NCI-H526 (cell line): ENCODE measurements around the gene RBCK1.
"Not testable (repeated sequence)": the region's sequence is repeated elsewhere in the genome, so short reads cannot be mapped to it uniquely, and the experiment has no call there.

Experiments
- DNase-seq, 2 experiments: peaks; one replicate each; lab custom pipeline; 2025; lab: John Stamatoyannopoulos, UW

The RBCK1 gene

DNA sequence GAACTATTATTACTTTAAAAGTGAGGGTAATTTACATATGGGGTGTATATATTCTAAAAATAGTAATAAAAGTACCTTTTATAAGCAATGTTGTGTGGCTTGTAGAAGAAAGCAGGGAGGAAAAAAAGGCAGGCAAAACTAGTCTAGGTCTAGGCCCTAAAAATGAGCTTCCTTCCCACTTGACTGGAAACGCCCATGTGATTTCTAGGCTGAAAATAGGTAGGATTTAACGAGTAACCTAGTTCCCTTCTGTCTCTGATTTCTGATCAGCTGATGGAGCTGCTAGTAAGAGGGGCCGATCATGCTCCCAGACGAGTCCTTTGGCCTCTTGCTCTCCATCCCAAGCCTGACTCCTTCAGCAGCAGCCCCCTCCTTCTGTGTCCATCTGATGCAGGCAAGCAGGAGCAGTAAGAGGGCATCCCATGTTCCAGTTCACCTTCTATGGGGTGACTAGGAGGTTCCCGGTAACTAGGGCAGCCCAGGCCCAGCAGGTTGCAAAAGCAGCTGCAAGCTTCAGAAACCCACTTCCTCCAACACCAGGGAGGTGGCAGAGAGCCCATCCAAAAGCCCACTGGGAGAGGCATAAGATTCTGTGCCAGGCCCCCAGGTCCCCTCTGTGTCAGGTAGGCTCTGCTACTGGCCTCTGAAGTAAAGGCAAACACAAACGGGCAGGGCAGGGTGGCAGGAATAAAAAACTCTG lies 29.8 kb downstream of the RBCK1 start:
- no peak for DNase-seq

DNA sequence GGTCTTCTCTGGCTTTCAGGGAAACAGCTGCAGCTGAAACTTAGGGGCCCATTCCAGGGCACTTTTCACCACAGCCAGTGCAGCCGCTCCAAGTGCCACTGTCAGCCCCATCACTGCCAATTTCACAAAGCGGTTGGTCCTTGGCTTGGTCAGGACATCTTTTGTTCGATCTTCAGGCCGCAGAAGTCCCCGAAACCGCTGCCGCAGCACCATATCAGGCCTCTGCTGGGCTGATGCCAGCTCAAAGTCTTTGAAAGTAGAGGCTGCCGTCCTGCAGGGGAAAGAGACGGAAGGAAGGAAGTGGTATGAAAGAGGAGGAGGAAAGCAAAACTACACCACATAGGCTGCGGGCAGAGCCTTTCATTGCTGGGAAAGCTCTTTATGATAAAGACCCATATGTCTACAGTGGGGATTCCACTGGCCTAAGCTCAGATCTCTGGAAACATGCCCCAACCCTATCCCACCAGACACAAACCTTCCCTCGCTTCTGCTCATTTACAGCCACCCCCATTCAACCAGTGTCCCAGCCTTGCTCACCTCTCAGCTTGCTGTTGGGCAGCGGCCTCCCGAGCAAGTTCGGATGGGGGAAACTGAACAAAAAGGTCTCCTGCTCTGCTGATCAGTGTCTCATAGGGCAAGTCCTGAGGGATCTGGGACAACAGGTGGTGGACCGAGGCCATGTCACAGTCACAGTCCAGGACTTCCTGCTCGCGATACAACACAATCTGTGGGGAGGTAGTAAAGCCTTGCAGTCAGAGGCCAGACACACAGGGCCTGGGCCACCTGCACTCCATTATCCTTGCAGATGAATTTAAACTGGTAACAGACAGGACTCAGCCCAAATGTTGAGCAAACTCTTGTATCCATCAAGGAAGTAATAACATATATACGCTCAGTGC lies 30.7 kb downstream of the RBCK1 start:
- DNase-seq: no peak

DNA sequence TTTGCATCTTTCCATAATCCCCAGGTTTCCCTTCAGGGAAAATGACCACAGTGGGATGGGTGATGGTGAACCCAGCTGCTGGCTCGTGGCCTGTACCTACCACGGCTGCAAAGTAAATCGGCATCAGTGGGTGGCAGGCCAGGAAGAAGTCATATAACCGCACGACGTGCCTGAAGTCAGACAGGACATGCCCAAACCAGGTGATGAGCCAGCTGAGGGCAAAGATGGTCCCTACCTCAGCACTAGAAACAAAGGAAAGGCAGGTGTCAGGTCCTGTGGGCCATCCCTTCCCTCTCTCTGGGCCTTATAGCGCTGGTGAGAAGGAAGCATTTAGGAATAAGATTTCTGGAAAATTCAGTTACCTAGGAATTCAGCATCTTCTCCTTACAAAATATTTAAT lies 32.0 kb downstream of the RBCK1 start:
- no peak for DNase-seq

- no peak for DNase-seq
These were observed 32.5 kb downstream of the RBCK1 start for GRCh38 chr20:440636-441035.

DNA sequence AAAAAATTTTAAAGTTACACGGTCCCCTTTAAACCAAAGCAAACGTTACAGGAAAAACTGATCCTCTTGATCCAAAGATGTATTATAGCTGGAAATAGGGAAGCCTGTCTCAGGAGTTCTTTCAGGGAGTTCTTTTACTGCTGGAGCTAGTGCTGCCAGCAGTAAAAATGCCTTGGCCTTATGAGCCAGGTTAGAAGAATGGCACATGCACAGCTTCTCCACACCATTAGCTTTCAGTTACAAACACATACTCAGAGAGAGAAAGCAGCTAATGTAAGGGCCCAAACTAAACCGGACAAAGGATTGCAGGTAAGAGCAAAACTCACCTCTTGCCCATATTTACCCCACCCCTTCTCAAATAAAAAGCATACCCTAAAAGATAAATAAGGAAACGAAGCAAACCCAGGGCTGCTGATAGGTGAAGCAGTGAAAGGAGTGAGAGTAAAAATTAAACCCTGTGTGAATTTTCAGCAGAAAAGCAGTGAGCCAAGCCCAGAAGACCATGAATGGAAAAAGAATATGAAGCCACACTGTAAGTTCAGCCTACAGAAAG lies 35.2 kb downstream of the RBCK1 start:
- DNase-seq: no peak

DNA sequence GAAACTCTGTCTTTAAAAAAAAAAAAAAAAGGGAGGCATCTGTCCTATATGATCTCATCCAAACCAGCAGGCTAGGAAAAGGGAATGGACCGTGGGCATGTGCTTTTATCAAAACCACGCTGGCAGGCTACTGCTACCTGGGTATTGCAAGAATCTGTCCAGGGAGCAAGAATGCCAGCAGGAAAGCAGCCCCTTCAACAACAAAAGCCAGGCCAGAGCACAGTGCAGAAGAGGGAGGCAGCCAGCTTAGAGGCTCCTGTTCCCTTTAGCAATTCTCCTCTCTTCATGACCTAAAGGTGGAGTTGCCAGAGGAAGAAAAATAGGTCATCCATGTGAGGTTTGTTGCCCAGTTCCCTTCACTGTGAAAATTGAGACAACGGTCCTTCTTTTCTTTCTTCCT lies 36.0 kb downstream of the RBCK1 start:
- DNase-seq: no peak

DNA sequence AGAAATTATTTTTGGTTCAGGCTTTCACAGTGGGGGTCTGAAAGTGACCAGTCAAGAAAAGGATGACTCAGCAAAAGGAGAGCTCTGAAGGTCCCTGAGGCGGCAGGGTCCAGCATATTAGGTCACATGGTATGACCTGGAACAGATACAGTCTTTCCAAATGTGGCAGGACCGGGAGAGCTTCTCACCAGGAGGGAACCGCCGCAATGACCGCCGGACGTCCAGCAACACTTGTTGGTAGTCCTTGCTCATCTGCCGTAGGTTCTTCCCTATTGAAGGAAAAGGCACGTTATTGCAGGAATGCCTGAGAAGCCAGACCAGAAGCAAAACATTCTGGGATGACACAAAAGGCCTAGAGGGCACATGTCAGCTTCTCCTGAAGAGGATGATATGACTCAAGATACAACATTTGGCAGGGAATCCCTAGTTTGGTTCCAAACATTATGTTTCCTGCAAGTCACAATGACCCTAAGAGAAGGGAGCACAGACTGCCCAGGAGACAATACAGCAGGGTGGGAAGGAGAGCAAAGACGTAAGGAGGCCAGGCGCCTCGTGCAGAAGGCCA lies 36.8 kb downstream of the RBCK1 start:
- DNase-seq: no peak

DNA sequence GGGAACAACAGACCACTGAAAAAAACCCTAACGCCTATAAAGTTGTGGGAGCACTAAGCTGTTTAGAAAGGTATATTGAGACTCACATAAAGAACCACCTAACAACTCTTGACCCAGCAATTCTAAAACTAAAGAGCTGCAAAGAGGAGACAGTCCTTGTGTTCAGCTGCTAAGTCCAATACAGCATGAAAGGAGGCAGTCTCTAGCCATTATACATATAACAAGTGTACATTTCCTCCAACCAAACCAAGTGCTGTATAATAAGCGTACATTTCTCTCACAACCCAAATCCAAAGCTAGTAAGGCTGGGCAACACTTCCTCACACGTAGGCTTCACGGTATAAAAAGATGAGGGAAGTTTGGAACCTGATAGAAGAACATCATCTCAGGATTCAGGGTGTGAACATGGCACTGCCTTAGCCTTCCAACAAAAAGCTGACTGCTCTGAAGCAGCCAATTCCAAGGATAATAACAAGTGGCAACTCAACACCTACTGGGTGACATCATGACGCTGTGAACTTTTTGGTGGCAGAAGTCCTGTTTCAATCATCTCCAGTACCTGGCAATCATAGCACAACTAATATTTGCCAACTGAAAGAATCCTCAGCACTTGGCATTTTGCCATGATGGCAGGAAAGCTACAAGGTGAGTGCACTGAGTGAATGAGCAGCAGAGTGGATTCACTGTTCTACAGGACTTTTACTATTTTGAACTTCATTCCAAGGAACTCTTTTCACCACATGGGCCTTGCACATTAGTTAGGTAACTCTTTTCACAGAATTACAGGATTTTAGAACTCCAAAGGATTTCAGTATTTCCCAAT lies 37.6 kb downstream of the RBCK1 start:
- no peak for DNase-seq

GRCh38 chr20:452021-452420 lies 43.9 kb downstream of the RBCK1 start:
- not testable (repeated sequence) for DNase-seq

GRCh38 chr20:454951-455350 lies 46.9 kb downstream of the RBCK1 start:
- DNase-seq: no peak

DNA sequence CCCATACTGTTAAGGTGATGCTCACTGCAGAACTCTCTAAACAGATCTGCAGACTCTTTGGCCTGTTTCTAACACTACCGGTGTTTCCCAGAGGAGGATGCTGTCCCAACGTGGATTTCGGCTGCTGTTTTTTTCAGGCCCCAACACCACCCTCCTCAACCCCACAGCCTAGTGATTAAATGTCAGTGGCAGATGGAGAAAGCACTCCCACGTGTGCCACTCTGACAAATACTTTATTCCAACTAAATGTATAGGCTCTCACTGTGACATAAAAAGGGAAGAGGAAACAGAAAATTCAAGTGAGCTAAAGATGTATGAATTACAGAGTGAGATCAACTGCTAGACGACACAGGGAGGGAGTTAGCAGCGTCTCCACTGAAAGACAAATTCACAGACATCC lies 50.7 kb downstream of the RBCK1 start:
- no peak for DNase-seq

DNA sequence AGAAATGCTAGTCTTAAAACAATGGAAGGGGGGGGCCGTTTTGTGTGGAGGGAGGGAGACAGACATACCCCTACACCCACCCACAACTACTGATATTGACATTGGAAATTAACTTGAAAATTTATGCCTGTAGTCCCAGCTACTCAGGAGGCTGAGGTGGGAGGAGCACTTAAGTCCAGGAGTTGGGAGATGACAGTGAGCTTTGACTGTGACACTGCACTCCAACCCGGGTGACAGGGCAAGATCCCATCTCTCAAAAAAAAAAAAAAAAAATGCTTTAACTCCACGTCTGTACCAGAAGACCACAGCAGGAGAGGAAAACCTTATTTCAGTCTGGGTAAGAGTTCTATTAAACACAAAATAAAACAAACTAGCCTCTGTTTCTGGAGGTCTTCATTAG lies 52.1 kb downstream of the RBCK1 start:
- no peak for DNase-seq

DNA sequence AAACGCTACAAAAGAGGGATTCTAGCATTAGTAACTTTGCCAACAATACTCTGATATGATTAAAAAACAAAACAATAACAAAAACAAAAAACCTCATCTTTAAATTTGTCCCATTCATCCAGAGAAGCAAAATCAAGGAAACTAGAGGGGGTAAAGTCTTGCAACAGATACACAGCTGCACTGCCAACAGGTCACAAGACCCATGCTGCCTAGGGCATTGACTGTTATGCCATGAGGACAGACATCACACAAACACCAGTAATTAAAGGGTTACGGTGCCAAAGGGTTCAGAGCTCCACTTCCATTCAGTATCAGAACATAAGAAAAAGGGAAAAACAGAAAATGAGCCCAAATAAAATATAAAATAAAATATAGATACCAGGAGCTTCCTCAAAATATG lies 52.6 kb downstream of the RBCK1 start:
- DNase-seq: no peak

DNA sequence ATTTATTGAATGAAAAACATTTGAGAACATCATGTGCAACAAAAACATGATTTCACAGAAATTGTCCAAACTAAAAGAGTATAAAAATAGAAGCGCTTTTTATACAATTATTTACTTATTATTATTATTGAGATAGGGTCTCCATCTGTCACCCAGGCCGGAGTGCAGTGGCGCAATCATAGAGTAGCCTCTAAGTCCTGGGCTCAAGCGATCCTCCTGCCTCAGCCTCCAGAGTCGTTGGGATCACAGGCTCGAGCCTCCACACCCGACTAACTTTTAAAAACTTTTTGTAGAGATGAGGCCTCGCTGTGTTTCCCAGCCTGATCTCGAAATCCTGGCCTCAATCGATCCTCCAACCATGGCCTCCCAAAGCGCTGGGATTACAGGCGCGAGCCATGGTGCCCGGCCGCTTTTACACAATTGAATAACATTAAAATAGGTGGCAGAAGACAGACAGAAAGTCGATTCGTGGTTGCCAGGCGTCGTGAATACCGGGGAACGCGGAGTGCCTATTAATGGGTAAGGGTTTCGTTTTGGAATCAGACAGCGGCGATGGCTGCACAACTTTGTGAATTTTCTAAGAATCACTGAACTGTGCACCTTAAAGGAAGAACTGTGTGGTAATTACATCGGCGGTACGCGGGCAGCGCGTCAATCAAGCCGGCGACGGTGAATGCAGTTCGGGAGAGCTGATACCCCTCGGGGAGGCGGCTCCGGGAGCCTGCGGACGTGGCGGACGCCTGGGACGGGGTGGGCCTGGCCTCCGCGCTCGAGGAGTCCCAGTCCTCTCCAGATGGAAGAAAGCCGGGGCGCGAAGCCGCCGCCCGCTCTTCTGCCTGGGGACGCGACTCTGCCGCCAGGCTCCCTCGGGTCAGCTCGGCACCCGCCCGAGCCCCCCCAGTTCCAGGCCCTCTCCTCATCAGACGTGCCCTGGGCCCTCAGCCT lies 53.4 kb downstream of the RBCK1 start:
- peak; percentile 44 to 76 for DNase-seq

GRCh38 chr20:462199-462991 lies 54.3 kb downstream of the RBCK1 start, which contains the start of gene TBC1D20:
TBC1D20 (minus strand) TSS chr20:462533; CDS start chr20:462405, 128 bp downstream.
- DNase-seq: peak; percentile 61 to 97

DNA sequence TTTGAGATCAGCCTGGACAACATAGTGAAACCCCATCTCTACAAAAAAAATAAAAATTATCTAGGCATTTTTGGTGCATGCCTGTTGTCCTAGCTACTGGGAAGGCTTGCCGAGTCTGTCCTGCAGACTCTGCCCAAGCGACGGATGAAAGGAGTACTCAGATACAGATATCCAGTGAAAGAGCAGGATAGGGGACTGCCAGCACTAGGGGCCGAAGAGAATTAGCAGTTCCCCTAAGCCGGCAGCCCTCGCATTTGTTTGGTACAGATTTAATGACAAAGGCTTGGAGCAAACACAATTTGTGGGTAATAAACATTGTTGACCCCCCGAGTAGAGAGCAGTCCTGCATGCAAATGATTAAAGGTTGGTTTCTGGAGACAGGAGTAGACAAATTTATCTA lies 59.7 kb downstream of the RBCK1 start:
- DNase-seq: no peak

DNA sequence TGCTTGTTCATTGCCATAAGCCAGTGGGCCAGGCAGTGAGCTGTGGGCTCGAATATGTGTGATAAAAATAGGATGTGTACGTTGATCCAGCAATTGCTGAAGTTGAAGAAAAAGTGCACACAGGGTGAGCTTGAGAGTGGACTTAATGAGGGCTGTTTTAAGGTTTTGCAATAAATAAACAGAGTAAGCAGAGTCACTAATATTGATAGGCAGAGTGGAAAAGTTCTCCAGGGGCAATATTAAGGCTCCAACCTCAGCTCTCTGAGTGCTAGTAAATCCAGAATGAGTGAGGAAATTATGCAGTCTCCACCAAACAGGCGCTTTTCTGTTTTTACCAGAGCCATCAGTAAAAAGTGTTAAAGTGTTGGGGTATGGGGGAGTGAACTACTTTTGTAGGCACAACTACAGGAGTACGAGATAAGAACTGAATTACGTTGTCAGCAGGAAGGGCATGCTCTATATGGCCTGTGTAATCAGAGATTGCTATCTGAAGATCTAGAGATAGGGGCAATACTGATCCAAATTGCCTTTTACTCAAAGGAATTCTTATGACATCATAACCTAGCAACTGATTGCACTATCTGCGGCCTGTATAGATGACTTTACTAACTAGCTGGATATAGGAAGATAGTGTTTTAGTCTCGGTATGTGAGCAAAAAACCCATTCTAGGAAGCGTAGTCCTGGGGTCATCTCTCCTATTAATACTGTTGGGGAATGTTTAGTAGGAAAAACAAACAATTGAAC lies 61.8 kb downstream of the RBCK1 start:
- no peak for DNase-seq

DNA sequence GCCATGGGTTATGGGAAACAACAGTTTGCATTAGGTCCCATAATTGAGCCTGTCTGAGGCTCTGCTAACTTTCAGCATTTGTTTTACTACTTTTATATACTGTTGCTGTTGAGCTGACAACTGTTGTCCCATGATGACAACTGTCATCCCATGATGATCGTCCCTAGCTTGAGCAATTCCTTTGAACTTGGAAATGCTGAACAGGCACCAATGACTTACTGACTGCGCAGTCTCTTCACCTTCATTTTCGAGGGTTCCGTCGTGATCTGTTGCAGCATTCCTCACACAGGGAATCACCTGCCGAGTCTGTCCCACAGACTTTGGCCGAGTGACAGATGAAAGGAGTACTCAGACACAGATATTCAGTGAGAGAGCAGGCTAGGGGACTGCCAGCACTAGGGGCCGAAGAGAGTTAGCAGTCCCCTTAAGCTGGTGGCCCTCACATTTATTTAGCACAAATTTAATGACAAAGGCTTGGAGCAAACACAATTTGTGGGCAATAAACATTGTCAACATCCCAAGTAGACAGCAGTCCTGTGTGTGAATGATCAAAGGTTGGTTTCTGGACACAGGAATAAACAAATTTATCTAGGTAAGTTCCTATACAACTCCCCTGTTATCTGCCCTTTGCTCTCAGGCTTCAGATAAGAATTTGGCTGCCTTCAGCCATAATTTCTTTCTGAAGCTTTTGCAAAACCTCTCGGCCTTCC lies 64.2 kb downstream of the RBCK1 start:
- no peak for DNase-seq
